Spleen (tissue), 11 donors: Measurements from ENCODE around the gene DDRGK1. TPM values are rescaled to one million over a fixed set of nuclear protein-coding genes. Genes with fewer than 3 reads are reported as not detected.

Experiments used
- DNase-seq: peaks from one replicate; pipeline ENCODE4 v3.0.0-alpha.2; 2020
- H3K27ac ChIP-seq, 8 donors: fragments of 200-600 bp; sonication (generic) in 7 of 8; 1 replicate in 4 of 8; 2 replicates in 4 of 8; pipeline versions ENCODE4 v1.5.0 to v1.8.0; 2016 to 2021; ENCODE audit warnings: inconsistent platforms in 4 of 8, mild to moderate bottlenecking in 4 of 8, moderate library complexity in 1 of 8
- H3K27me3 ChIP-seq, 7 donors: fragments of 200-600 bp; sonication (generic) in 6 of 7; replicated peaks in 1 of 7; 1 replicate in 4 of 7; 2 replicates in 3 of 7; pipeline versions ENCODE4 v1.5.0 to v1.8.0; 2016 to 2021; ENCODE audit warnings: inconsistent platforms in 3 of 7, mild to moderate bottlenecking in 1 of 7
- H3K36me3 ChIP-seq, 6 donors: fragments of 200-600 bp; sonication (generic) in 5 of 6; 1 replicate in 4 of 6; 2 replicates in 2 of 6; pipeline versions ENCODE4 v1.5.0 to v1.8.0; 2016 to 2021; ENCODE audit warnings: inconsistent platforms in 2 of 6
- H3K4me1 ChIP-seq, 6 donors: fragments of 200-600 bp; sonication (generic) in 5 of 6; 1 replicate in 3 of 6; 2 replicates in 3 of 6; pipeline versions ENCODE4 v1.5.0 to v1.8.0; 2016 to 2021; ENCODE audit warnings: inconsistent platforms in 3 of 6
- H3K4me3 ChIP-seq, 8 donors: fragments of 200-600 bp; sonication (generic) in 7 of 8; 1 replicate in 4 of 8; 2 replicates in 4 of 8; pipeline versions ENCODE4 v1.5.0 to v1.8.0; 2016 to 2021; ENCODE audit warnings: inconsistent platforms in 4 of 8, mild to moderate bottlenecking in 4 of 8, moderate library complexity in 2 of 8
- H3K9me3 ChIP-seq, 8 donors: fragments of 200-600 bp; sonication (generic) in 7 of 8; 1 replicate in 4 of 8; 2 replicates in 4 of 8; pipeline versions ENCODE4 v1.5.0 to v1.8.0; 2016 to 2021; ENCODE audit warnings: inconsistent platforms in 4 of 8
- CTCF ChIP-seq, 11 experiments: fragments of 200-600 bp in 7 of 11; fragments of 450-650 bp in 4 of 11; sonication (generic) in 4 of 11; IDR thresholded peaks in 8 of 11; conservative IDR thresholded peaks in 3 of 11; 1 replicate in 7 of 11; 2 replicates in 4 of 11; pipeline versions ENCODE4 v1.4.0 to v1.8.0; 2016 to 2021; ENCODE audit warnings: antibody characterized with exemption in 11 of 11, inconsistent platforms in 4 of 11, mild to moderate bottlenecking in 1 of 11
- POLR2A ChIP-seq, 3 donors: fragments of 450-650 bp; IDR thresholded peaks; one replicate each; pipeline ENCODE4 v1.5.1; 2017; ENCODE audit warnings: antibody characterized with exemption in 3 of 3, mild to moderate bottlenecking in 1 of 3
- POLR2AphosphoS5 ChIP-seq, 3 donors: sonication (generic); formaldehyde crosslinking; IDR thresholded peaks; one replicate each; pipeline ENCODE4 v1.5.1; 2017; ENCODE audit warnings: antibody characterized with exemption in 3 of 3
- WGBS, 5 donors: extraction: QIAGEN DNeasy Blood & Tissue Kit in 3 of 5; methylation state at CpG; one replicate each; pipeline versions ENCODE4 v1.1.5 to v1.1.7; 2013 to 2018; 5-methylcytosine and 5-hydroxymethylcytosine counted together
- intact Hi-C: fragments of 100-400 bp; cut with DNase I; formaldehyde crosslinking; loops from one replicate; pipeline ENCODE4 v1.15.0; 2023; ENCODE audit warnings: low total_unique reads
- polyA plus RNA-seq, 3 donors: library from polyadenylated mRNA; stranded (reverse); fragments of 200-250 nt; gene quantifications; one replicate each; pipeline ENCODE4 v1.2.1, GENCODE V29; 2013
- total RNA-seq, 7 donors: library from RNA; depleted of rRNA in 3 of 7; stranded (reverse); fragments of >200 nt in 3 of 7; fragmentation: NEBNext Ultra II Directional in 4 of 7; extraction: Animal tissue kit (Norgen Biotek cat#: 25700) in 4 of 7; gene quantifications; one replicate each; pipeline versions ENCODE4 v1.1.0 to v1.2.1, GENCODE V29; 2016 to 2021
- donor health status: healthy with polysubstance abuse.
- donor health status: DM: no; HTN: no; CAD: no; lungs with moderate emphysema.
- donor health status: DM: no; HTN: no; CAD: no.
- donor health status: Bipolar disorder and iron deficiency.
- donor health status: healthy.
- donor health status: DM: no; HTN: no; CAD: no.
- donor health status: DM: yes; HTN: yes; CAD: no.

The DDRGK1 gene
- total and polyA plus RNA-seq, 10 donors = 25.6 to 53.7 (median 42.2) TPM

GRCh38 chr20:3177746-3178485 lies 26.6 kb downstream of the DDRGK1 start:
- TF ChIP-seq CTCF (IDR thresholded peaks at IDR 0.05 in 8 of 11, conservative IDR thresholded peaks at IDR 0.05 in 3 of 11) = no peak
- no peak for TF ChIP-seq POLR2A (IDR thresholded peaks at IDR 0.05)
- no peak overlapping the region for H3K4me3 ChIP-seq
- 66 to 77% (median 69%) methylated on average over 8 of the region's 8 CpGs for WGBS, 5 donors
- intact Hi-C loops = no loop called here
- no peak overlapping the region for H3K27ac ChIP-seq
- no peaks in the 10 kb centered on the region for H3K9me3 ChIP-seq
- peaks cover 0 to 19% (median 11%) of the 10 kb centered on the region in 6 donors for H3K4me1 ChIP-seq
- peaks cover 0 to 20% (median 13%) of the 10 kb centered on the region in 7 donors for H3K27me3 ChIP-seq
- DNase-seq = peak; percentile 29
- no peaks in the 10 kb centered on the region for H3K36me3 ChIP-seq

- H3K4me3 ChIP-seq = no peak overlapping the region
- no peaks in the 10 kb centered on the region for H3K9me3 ChIP-seq
- TF ChIP-seq POLR2A (IDR thresholded peaks at IDR 0.05) = no peak
- TF ChIP-seq POLR2AphosphoS5 (IDR thresholded peaks at IDR 0.05) = no peak
- TF ChIP-seq CTCF (IDR thresholded peaks at IDR 0.05 in 8 of 11, conservative IDR thresholded peaks at IDR 0.05 in 3 of 11) = no peak
- H3K27me3 ChIP-seq = peaks cover 0 to 36% (median 23%) of the 10 kb centered on the region in 7 donors
- H3K4me1 ChIP-seq = peaks cover 0 to 28% (median 16%) of the 10 kb centered on the region in 6 donors
- 77 to 100% (median 86%) methylated on average over 1 of the region's 1 CpG for WGBS, 5 donors
- no peaks in the 10 kb centered on the region for H3K36me3 ChIP-seq
- intact Hi-C loops = no loop called here
- no peak overlapping the region for H3K27ac ChIP-seq
- no peak for DNase-seq
These were observed 29.2 kb downstream of the DDRGK1 start for GRCh38 chr20:3175270-3175669.

- no peak for DNase-seq
- Histone ChIP-seq H3K36me3 (no peaks in the 10 kb centered on the region), H3K27me3 (peaks cover 0 to 36% (median 23%) of the 10 kb centered on the region in 7 donors), H3K27ac (no peak overlapping the region), H3K4me1 (peaks cover 0 to 28% (median 16%) of the 10 kb centered on the region in 6 donors), H3K9me3 (no peaks in the 10 kb centered on the region), H3K4me3 (peak overlapping the region; percentile 69 to 98 (median 82))
- intact Hi-C loops = no loop called here
- WGBS, 5 donors = 22 to 33% (median 29%) methylated on average over 13 of the region's 13 CpGs
- TF ChIP-seq POLR2A (IDR thresholded peaks at IDR 0.05) = no peak
- TF ChIP-seq POLR2AphosphoS5 (IDR thresholded peaks at IDR 0.05) = no peak
- TF ChIP-seq CTCF (IDR thresholded peaks at IDR 0.05 in 8 of 11, conservative IDR thresholded peaks at IDR 0.05 in 3 of 11) = no peak
These were observed 29.8 kb downstream of the DDRGK1 start for GRCh38 chr20:3174442-3175261.
